Activated CD8-positive, alpha-beta memory T cell treated with anti-CD3 and anti-CD28 coated beads for 4 hours (primary cell): Measurements from ENCODE around the gene STX7.

Experiments used
- DNase-seq, 2 donors: peaks; one replicate each; pipeline ENCODE4 v3.0.0-alpha.2; 2020; ENCODE audit warnings: low read depth in 2 of 2

Gene STX7

DNA sequence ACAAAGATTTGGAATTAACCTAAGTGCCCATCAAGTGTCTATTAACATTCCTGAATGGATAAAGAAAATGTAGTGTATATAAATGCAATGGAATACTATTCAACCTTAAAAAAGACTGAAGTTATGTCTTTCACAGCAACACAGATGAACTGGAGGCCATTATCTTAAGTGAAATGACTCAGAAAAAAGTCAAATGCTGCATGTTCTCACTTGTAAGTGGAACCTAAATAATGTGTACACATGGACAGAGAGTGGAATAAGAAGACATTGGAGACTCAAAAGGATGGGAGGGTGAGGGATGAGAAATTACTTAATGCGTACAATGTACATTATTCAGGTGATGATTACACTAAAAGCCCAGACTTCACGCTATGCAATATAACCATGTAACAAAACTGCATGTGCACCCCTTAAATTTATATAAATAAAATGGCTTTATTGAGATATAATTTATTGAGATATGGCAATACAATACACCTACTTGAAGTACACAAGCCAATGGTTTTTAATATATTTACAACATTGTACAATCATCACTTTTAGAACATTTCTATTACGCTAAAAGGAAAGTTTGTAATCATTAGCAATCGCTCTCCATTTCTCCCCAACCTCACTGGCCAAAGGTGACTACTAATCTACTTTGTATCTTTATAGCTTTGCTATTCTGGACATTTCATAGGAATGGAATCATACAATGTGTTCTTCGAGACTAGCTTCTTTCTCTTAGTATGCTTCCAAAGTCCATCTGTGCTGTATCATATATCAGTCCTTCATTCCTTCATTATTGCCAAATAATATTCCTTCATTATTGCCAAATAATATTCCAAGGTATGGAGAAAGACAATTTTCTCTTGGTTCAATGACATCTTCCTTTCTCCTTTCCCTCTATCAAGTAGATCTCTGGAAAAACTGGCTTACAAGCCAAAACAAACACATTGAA lies 5.8 kb downstream of the STX7 start:
- DNase-seq = no peak

DNA sequence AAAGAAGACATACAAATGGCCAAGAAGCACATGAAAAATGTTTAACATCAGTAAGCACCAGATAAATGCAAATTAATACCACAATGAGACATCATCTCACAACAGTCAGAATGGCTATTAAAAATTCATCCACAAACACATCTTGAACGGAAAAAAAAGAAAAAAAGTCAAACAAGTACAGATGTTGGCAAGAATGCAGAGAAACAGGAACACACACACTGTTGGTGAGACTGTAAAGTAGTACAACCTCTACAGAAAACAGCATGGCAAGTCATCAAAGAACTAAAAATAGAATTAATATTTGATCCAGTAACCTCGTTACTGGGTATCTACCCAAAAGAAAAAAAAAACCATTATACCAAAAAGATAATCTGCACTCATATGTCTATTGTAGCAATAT lies 6.5 kb downstream of the STX7 start:
- DNase-seq = no peak

DNA sequence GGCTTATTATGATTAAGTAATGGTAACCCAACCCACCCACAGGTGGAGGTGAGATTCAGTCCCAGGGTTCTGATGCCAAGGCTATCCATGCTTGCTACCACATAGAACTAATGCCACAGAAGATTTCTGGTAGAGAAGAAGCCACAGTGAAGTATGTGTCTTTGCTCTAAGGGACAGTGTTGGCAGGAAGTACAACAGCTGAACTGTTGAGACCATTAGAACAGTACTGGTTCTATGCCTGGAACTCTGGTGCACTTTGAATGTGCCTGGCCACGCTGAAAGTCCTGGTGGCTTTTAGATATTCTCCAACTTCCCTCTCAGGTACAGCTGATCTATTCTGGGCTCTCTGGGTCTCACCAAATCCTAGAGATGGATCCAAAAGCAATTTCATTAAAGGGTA lies 7.8 kb downstream of the STX7 start:
- no peak for DNase-seq

DNA sequence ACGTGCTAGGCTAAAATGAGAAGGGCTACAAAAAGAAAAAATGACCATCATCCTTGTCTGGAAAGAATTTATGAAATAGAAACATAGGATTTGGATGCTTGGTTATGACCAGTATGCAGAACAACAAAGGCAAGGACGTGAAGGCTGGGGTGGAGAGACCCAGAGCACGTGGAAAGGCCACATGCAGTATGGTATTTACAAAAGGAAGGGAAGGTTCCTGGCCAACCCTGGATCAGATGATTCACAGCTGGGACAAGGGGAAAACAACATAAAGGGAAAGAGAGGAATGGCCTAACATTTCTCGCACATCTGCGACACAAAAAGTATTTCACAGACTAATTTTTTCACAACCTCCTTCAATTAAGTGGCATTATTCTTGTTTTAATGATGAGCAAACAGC lies 8.2 kb downstream of the STX7 start:
- no peak for DNase-seq

DNA sequence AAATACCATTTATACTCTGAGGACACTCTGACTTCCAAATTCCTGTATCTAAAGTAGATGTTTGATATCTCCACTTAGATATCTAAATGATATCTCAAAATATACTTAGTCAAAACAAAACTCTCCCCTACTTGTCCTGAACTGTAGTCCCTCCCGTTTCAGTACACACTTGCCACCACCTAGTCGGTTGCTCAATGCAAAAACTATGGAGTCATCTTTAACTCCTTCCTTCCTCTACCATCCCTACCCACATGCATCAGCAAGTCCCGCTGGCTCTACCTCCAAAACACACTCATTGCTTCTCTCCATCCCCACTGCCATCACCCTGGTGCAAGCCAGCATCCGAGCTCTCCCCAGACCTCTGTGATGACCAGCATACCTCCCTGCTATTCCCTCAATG lies 13.2 kb downstream of the STX7 start:
- no peak for DNase-seq

DNA sequence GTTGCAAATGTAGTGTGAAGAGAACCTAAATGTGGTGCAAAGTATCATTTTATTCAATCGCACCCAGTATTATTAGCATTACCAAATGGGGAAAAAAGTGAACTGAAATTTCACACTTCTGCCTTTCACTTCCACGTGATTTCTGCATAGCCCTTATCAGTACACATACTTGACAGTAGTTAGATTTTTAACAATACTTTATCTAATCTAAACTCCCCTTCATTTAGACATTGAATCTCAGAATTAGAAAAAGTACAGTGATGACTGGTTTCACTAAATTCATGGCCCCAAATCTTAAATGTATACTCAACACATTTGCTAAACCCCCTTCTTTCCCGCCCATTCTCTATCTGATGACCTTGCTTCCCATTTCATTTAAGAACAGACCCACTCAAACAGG lies 14.3 kb downstream of the STX7 start:
- DNase-seq = no peak

DNA sequence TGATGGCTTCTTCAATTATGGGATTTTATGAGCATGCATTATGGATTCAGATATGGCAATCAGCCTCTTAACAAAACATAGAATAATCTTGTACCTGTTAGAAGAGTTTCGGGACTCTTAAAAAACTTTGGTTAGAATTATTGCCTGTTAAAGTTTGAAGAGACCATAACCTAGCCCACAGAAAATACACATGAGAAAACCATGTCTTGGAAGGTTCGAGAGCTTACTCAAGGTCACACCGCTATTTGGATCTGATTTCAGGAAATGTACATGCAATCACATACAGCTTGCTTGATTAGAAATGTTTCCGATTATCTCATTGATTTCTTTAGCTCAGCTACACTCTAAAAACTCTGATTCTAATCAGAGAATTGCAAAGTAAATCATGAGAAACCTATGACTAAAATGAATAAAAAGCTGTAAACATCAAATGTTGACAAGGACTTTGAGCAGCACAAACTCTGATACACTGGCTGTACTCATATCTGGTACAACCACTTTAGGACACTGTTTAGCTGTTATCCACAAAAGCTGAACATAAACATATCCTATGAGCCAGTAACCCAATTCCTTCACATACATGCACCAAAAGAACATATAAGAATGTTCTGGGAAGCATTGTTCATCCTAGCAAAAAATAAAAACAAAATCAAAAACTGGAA lies 16.3 kb downstream of the STX7 start:
- no peak for DNase-seq

DNA sequence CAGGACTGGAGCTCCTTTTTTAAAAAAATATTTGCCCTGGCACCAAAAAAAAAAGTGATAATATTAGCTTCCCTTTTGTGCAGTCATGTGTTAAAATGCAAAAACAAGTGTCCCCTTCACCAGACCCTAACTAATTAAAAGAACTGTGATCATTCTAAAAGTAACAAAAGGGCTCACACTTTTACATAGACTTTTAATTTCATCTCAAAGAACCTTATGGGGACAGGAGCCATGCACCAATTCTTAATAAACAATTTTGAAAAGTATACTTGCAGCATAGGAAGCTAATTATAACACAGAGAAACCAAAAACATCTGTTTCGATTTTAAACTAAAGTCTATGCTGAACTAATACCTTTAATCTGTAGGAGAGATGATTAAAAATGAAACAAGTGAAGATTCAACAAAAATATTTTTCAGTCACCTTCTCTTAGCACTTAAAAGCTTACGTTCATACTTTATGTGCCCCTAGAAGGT lies 17.3 kb downstream of the STX7 start:
- no peak for DNase-seq

DNA sequence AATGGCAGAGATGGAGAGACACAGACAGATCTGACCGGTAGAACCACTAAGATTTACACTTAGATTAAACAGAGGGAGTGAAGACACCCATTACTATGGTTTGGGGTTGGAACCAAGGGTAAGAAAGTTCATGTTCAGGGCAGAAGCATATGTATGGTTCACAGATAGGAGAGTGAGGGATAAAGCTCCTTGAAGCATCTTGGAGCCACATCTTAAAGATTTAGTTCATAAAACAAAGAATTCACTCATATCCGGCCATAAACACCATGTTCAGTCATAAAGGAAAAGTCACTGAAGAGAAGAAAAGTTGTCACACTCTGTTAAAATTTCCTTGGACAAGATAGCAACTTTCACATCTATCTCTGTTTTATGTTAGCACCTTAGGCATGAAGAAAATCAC lies 18.0 kb downstream of the STX7 start:
- no peak for DNase-seq

DNA sequence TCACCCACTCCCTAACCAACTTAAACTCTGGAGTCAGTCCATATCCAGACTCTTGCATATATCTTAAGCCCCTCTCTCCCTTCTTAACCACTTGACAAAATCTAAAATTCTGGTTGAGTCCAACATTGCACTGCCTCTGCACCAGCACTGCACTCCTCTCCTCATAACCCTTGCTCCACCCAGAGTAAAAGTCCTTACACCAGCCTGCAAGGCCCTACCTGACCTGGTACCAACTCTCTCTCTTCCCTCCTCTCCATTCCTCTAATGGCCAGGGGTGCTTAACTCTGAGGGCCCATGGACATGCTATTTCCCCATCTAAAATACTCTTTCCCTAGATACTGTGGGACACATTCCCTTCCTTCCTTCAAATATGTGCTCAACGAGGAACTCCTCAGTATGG lies 21.0 kb downstream of the STX7 start:
- DNase-seq = no peak

DNA sequence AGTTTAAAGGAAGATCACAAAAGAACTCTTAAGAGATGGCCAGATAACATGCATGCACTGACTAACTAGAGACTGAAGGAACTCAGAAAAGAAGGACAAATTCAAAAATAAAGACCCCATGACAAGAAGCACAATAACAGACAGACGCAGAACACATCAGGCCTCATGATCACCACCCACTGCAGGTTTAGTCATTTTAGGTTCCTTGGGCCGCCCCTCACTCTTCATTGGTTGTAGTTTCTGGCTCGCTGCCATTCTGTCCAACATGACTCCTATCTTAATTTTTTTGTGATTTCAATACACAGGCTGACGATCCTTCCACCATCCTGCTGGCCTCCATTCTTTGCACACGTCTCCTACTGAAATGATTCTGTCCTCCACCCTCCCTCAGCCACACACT lies 21.6 kb downstream of the STX7 start:
- DNase-seq = no peak

DNA sequence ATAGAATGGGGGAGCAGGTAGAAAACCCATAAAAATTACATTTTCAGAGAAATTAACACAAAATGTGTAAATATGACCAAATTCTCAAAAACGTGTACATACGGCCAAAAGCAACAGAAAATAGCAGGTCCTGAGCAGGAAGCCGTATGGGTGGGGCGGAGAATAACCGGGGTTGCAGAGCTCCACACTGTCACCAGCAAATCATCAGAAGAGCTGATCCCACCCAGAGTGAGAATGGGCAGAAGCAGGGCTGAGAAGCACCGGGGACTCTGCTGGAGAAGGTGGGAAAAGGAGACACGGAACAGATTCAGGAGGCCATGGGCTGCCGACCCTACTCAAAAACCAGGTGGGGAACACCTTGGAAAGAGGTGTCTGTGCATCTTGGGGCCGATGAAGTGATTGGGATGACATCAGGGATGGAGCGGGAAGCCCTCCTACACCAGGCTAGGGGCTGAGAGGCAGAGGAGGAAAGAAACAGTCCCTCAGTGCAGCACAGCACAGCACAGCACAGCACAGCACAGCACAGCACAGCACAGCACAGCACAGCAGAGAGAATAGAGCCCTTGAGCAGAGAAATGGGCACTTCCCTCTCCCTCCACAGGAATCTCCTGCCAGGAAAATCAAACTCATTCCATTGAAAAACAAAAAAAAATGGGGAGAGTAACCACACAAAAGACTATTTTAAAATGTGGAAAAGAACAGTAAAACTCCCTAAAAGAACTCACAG lies 22.3 kb downstream of the STX7 start:
- DNase-seq = no peak

DNA sequence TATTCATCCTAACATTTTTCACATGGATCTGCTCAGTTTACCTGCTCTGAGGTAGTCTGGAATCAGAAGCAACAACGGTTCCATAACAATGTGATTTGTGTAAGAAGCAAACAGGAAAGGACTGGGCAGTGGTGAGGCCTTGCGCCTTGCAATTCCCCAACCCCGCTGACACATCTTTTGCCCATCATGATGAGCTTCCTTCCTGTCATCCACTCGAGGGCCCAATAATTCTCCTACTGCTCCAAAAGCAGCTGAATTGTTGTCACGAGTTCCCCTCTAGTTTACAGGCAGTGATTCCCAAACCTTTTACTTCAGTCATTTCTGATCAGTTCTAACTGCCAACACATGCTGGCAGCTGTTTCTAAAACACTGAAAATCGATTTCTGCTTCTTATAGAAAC lies 22.9 kb downstream of the STX7 start:
- no peak for DNase-seq

DNA sequence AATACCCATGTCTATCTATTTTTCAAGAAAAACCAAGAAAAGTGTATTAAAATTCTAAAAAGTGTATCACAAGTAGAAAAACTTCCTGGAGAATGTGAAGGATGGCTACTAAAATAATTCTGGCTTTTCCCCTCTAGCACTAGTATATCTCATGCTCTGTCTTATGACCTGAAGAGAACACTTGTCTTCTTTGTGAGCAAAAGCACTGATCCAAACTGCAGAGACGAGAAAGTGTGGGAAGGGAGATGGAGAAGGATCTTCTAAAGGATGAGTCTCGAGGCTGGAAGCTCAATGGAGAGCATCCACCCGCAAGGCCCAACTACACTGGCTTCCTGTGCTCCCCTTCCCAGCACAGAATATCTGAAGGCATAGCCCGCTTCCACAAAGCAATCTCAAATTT lies 23.5 kb downstream of the STX7 start:
- DNase-seq = no peak

DNA sequence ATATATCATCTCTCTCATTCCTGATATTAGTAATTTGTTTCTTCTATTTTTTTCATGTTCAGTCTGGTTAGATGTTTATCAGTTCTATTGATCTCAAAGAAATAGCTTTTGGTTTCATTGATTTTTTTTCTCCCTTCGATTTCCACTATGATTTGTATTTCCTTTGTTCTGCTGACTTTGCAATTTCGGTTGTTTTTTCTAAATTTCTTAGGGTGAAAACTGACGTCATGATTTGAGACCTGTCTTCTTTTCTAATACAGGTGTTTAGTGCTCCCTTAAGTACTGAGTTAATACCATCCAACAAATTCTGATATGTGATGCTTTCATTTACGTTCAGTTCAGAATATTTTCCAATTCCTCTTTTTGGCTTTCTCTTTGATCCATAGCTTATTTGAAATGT lies 25.2 kb downstream of the STX7 start:
- no peak for DNase-seq

DNA sequence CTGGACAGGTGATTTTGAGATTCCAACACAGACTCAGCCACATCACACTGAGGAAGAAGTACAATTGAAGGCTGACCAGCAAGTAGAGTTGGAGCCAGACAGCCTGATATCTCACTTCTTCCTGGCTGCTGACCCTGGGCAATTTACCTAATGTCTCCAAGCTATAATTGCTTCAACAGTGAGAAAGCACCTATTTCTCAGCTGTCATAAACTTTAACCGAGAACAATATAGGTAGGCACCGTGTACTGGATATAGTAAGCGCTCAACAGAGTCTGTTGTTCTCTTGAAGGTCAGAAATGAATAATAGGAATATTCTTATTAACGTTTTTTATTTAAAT lies 28.3 kb downstream of the STX7 start:
- DNase-seq = no peak

DNA sequence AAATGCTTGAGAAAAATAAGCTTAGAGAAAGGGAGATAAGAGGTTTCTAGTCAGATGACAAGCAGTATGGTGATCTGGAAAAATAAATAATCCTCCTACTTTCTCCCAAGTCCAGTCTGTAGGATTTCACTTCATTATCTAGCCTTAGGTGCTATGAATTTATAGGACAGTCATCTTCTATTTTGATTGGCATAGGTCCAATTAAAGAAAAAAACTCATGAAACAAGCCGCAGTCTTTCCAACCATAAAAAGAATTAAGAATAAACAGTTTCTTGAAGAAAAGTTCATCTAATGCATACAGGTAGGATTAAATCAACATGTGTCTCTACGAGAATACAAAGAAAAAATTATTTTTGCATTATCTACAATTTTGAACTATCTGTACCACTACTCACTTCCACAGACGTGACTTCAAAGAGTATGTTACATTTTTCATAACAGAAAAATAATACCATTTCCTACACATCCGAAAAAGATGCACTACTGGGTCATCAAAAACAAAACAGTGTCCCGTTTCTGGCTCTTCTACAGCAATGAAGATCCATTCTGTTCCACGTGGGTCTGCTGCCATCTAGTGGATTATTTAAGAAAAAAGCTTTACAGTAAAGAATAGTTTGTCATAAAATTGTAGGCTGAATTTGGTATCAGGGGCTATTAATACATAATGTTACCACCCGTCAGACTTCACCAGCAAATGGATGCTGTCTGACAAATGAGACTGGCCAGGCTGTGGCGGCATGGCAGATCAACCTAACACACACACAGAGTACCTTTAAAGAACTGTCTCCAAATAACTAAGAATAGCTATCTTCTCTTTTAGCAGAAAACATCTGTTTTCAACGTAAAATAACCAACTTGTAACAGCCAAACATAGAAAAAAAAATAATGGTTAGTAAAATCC lies 28.9 kb downstream of the STX7 start:
- peak in 1 of 2 donors; percentile 19 for DNase-seq

DNA sequence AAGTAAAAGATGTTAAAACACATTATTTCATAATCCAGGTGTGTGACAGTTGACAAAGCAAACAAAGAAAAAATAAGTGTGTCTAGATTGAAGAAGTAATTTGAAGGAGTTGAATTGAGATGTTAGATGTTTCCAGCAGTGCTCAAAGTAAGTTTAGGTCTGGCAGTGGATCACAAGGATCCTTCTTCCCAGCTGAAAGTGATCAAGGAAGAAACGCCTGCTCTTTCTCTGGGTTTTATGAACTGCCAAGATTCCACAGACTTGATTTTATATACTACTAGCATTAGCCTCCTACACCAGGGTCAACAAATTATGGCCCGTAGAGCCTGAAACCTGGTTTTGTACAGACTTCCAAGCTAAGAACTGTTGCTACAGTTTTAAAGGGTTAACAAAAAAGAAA lies 30.3 kb downstream of the STX7 start:
- DNase-seq = no peak

DNA sequence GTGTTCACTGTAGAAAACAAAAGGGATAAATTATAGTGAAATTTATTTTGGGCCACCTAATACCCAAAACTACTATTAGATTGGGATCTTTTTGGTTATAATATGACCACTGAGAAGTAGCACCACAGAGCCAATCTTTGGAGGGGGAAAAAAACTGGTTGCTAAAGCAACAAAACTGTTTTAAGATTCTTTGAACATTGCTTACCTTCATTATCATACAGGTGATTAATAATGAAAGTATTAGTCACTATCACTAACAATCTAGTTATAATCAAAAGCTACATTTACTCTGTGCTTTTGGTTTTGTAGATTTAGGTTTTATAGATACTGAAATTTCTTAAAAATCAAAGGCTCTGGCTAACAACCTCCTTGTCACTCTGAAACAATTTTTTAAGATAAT lies 31.7 kb downstream of the STX7 start:
- no peak for DNase-seq

DNA sequence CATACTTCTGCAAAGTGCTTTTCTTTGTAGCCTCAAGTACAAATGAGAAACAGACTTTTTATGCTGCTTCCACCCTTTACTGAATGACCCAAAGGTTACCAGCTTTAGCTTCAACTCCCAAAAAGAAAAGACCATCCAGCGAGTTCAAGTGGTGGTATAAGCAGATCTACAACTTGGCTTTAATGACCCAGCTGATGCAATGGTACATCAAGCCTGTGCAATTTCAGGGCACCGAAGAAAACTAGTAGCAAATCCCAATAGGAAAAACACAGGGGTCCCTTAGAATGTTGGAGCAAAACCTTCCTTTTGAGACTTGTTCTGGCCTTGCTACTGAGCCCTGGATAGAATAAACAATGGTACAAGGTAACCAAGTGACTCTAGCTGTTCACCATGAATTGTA lies 33.8 kb downstream of the STX7 start:
- no peak for DNase-seq

DNA sequence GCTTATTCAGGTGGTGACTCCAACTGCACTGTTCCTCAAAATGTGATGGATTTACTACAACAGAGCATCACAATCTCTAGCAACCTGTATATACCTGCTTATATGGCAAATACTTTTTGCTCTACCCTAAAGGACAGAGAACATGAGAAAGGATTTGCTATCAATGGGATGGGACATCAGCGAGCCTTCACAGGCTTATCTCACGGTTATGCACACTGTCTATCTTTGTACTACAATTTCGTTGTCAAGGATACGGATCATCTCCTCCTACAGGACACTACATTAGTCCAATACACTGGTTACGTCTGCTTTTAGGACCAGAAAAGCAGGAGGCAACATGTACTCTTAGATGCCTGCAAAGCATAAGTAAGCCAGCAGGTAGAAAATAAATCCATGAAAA lies 34.2 kb downstream of the STX7 start:
- no peak for DNase-seq

DNA sequence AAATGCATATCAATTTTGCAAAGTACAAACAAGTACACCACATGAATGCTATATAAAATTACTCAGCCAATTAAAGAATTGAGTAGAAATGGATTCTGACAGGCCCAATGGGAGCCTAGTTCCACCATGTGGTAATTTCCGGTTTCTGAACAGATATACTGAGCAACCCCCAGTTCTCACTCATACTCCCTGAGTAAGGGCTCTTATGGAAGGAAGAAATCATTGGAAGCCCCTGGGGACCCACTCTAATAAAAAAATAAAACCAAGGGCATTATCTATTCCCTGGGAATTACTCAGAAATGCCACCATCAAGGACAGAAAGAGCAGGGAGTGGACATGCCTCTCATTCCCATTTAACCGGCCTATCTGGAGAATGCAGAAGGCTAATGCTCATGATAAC lies 34.6 kb downstream of the STX7 start:
- DNase-seq = no peak
